HG03457 (cell line): ENCODE results near the gene SLC25A38.
A peak's percentile ranks its signal among the peaks of the same experiment; 100 is the strongest.
"Not testable (repeated sequence)": the region's sequence is repeated elsewhere in the genome, so short reads cannot be mapped to it uniquely, and the experiment has no call there.

Experiments used
- ATAC-seq: cut with Tn5 transposase; IDR thresholded peaks from one replicate; pipeline ENCODE4 v1.9.1; 2021; ENCODE audit warnings: moderate number of reproducible peaks; ENCODE audit not compliant: unreplicated experiment

SLC25A38 gene

DNA sequence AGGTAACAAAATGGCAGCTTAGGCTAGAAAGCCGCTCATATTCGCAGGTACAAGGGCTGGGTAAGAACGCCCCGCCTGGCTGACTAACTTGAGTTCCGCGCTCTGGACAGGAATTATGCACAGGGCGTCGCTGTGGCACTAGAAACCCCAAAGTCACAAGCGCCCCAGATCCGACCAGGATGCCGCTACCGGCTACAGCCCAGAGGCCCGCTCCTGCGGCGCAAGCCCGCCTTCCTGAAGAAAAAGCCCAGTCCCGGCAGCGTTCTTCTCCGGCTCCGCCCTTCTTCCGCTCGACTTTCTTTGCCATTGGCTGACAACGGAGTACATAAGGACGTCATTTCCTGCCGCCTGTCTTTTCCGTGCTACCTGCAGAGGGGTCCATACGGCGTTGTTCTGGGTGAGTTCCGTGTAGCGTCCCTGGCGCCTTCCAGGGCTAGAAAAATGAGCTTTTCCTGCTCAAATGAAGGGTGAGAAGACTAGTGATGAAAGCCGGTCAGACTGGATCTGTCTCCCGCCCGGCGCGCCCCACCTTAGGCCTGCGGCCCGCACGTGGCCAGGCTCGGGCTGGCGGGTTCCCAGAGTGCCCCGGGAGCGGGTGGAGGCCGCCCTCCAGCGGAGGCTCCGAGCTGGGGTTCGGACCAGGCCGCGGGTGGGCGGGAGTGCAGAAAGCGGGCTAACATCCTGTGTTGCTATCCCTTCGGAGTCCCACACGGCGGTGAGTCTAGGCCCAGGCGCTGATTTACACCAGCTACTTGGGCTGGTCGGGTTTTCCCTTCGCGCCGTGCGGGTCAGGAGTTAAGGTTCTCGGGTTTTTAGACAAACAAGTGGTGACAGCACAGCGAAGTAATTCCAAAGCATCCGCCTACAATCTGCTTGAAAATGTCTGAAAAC is 23.4 kb downstream of the SLC25A38 start, which contains the start of gene RPSA:
Gene RPSA (plus strand): TSS at position 353 of the 891 bp plus-strand sequence. CDS start 934 bp downstream, outside the sequence.
- ATAC-seq = peak; percentile 89

- no peak for ATAC-seq
Measured at GRCh38 chr3:39407259-39407629, 24.1 kb downstream of the SLC25A38 start.

DNA sequence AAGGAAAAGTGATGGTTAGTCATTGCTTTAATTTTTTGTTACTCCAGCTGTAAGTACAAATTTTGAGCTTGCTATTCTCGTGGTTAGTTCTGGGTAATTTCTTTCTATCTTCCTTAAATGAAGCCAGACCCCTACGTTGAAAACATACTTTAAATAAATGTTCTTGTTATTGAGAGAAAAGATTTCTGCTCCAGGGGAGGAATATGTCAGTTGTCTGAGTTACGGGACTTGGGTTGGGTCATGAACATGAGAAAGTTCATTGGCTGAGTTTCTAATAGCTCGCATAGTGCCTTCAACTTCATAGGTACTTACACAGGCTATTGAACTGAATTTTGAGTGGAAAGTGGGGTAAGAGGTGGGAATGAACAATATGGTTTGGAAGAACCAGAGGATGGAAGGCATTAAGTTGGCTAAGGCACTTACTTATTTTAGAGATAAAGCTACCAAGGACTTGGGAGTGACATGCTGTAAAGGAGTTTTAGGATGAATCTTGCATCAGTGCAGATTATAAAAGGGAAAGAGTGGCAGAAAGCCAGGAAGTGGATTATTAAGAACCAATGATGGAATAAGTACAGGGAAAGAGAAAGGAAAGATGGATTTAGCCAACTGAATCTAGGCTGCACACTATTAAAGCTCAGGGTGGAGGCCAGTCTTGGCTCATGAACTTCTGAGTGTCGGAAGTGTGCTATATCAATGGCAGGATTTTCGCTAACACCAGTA is 24.8 kb downstream of the SLC25A38 start:
- no peak for ATAC-seq

GRCh38 chr3:39408493-39409372 is 25.6 kb downstream of the SLC25A38 start:
- ATAC-seq = no peak

DNA sequence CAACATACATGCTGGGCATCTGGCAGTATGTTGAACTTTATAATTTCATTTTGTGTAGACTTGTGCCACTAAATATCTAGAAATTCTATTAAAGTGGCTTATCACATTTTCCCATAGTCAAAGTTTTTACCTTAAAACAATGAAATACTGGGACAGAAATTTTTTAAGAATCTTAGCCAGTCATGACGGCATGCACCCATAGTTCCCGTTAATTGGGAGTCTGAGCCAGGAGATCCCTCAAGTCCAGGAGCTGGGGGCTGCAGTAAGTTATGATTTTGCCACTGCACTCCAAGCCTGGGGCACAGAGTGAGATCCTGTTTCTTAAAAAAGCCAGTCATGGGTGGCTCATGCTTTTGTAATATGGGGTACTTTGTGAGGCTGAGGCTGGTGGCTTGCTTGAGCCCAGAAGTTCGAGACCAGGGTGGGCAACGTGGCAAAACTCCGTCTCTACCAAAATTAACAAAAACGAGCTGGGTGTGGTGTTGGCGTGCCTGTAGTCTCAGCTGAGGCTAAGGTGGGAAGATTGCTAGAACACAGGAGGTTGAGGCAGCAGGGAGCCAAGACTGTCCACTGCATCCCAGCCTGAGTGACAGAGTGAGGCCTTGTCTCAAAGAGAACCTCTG is 26.5 kb downstream of the SLC25A38 start:
- ATAC-seq = no peak

DNA sequence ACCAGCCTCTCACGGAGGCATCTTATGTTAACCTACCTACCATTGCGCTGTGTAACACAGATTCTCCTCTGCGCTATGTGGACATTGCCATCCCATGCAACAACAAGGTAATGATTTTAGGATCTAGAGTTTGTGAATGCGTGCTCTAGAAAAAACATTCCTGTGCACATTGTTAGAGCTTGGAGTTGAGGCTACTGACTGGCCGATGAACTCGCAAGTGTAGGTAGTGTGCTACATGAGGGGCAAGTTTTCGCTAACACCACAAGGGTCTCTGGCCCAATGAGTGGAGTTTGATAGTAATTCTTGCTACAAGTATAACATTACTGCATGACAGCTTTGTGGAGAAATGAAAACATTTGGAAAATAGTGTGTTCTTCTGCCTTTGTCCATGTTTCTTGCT is 27.7 kb downstream of the SLC25A38 start:
- ATAC-seq = no peak

DNA sequence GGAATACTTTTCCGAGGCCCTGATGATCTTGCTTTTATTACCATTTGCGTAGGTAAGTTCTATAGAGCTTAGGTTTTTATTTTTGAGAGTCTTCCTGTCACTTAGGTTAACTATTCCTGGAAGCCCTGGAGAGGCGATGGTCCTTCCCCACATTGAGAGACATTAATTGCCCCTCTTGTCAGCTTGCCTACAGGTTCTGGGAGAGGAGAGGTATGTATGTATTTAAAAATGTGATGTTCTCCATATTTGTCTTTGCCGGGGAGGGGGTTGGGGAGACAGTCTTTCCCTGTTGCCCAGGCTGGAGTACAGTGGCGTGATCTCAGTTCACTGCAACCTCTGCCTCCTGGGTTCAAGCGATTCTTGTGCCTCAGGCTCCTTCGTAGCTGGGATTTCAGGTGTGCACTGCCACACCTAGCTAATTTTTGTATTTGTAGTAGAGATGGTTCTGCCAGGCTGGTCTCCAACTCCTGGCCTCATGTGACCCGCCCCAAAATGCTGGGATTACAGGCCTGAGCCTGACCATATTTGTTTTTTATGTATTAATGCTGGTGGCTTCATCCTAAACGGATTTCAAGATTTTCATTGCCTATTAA is 29.6 kb downstream of the SLC25A38 start:
- no peak for ATAC-seq

- no peak for ATAC-seq
Measured at GRCh38 chr3:39413691-39414420, 30.7 kb downstream of the SLC25A38 start.

GRCh38 chr3:39414421-39414907 is 31.3 kb downstream of the SLC25A38 start:
- no peak for ATAC-seq

- ATAC-seq = not testable (repeated sequence)
Measured at GRCh38 chr3:39415302-39415701, 32.1 kb downstream of the SLC25A38 start.

DNA sequence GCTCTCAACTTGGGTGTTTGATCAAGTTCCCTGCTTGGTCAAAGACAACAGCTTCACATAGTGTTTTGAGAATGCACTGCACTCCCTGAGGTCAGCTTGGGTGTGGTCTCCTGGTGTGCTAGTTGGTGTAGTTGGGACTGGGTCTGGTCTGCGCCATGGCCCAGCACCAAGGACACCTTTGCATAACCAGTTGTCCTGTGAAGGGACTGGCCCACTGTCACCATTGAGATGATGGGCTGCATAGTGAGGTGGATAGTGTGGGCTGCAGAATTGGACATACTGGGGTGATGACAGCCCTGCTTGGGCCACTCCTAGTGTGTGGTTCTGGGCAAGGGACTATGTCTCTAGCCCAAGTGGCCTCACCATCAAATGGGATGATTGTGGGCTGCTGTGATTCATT is 32.8 kb downstream of the SLC25A38 start:
- ATAC-seq = no peak

DNA sequence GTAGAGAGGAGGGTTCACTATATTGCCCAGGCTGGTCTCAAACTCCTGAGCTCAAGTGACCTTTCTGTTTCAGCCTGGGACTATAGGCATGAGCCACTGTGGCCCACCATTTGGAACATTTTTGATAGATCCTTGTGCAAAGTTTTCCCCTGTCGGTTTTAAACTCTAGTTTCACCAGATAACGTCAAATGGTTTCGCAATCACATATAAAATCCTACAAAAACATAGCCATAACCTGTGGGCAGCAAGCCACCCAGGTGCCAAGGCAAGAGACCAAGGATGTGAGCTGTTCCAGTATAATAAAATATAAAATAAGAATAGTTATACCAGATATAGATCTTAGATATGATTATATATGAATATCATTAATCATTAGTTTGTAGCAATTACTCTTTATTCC is 33.8 kb downstream of the SLC25A38 start:
- not testable (repeated sequence) for ATAC-seq

DNA sequence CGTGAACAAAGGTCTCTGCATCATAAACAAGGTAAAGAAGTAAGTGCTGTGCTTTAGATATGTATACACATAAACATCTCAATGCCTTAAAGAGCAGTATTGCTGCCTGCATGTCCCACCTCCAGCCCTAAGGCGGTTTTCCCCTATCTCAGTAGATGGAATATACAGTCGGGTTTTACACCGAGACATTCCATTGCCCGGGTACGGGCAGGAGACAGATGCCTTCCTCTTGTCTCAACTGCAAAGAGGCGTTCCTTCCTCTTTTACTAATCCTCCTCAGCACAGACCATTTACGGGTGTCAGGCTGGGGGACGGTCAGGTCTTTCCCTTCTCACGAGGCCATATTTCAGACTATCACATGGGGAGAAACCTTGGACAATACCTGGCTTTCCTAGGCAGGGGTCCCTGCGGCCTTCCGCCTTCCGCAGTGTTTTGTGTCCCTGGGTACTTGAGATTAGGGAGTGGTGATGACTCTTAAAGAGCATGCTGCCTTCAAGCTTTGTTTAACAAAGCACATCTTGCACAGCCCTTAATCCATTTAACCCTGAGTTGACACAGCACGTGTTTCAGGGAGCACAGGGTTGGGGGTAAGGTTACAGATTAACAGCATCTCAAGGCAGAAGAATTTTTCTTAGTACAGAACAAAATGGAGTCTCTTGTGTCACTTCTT is 35.5 kb downstream of the SLC25A38 start:
- ATAC-seq = not testable (repeated sequence)

GRCh38 chr3:39419742-39420315 is 36.7 kb downstream of the SLC25A38 start:
- no peak for ATAC-seq

DNA sequence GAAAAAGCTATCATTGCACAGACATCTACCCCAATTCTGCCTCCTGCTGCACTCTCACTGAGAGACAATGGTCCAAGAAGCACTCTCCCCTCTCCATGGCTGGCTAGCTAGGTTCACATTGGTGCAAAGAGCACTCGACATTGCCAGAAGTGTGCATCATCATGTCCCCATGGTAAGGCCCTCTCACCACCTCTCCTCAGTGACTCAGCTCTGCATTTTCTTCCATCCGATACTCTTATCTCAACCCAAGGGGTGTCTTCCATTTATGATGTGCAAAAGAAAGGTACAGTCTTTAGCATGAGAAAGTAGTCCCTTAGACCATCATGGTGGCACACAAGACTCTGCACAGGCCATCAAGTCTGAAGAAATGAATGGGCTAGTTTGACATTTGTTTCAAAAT is 37.4 kb downstream of the SLC25A38 start:
- ATAC-seq = no peak

GRCh38 chr3:39423436-39423970 is 40.3 kb downstream of the SLC25A38 start:
- no peak for ATAC-seq

DNA sequence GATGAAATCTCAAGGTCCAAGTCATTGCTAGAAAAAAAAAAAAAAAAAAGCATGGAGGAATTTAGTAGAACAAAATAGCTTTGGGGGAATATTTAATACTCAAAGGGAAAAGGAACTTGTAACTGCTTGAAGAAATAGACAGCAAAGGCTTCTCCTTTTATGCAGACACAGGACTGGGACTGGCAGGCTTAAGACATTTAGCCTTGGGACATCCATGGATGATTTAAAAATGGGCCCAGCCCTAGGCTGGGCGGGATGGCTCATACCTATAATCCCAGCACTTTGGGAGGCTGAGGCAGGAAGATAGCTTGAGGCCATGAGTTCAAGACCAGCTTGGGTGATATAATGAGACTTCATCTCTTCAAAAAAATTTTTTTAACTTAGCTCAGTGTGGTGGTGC is 43.1 kb downstream of the SLC25A38 start:
- ATAC-seq = no peak

- ATAC-seq = no peak
Measured at GRCh38 chr3:39427506-39427905, 44.3 kb downstream of the SLC25A38 start.
